ENCODE measurements around the gene UBLCP1.
"Not testable (repeated sequence)": the region's sequence is repeated elsewhere in the genome, so short reads cannot be mapped to it uniquely, and the experiment has no call there.

Gene UBLCP1, protein sequence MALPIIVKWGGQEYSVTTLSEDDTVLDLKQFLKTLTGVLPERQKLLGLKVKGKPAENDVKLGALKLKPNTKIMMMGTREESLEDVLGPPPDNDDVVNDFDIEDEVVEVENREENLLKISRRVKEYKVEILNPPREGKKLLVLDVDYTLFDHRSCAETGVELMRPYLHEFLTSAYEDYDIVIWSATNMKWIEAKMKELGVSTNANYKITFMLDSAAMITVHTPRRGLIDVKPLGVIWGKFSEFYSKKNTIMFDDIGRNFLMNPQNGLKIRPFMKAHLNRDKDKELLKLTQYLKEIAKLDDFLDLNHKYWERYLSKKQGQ
- long read RNA-seq, donor 1, transcript UBLCP1-201 (11 exons, 2,392 nt), result major isoform, 15 of 40 reads
- long read RNA-seq, donor 1, partial matches to known transcripts, result 25 of 40 reads
- long read RNA-seq, donor 1, other reads (novel, unspliced or antisense), result 0 of 40 reads
- long read RNA-seq, donor 2, partial matches to known transcripts, result 6 of 9 reads
- long read RNA-seq, donor 2, other reads (novel, unspliced or antisense), result 0 of 9 reads
- long read RNA-seq, donor 3, transcript UBLCP1-201 (11 exons, 2,392 nt), result major isoform, 5 of 19 reads
- long read RNA-seq, donor 3, partial matches to known transcripts, result 14 of 19 reads
- long read RNA-seq, donor 3, other reads (novel, unspliced or antisense), result 0 of 19 reads
- long read RNA-seq, donor 4, transcript UBLCP1-201 (11 exons, 2,392 nt), result major isoform, 9 of 25 reads
- long read RNA-seq, donor 4, partial matches to known transcripts, result 16 of 25 reads
- long read RNA-seq, donor 4, other reads (novel, unspliced or antisense), result 0 of 25 reads
- long read RNA-seq, donor 5, transcript UBLCP1-201 (11 exons, 2,392 nt), result major isoform, 14 of 28 reads
- long read RNA-seq, donor 5, partial matches to known transcripts, result 14 of 28 reads
- long read RNA-seq, donor 5, other reads (novel, unspliced or antisense), result 0 of 28 reads
- long read RNA-seq, donor 6, transcript UBLCP1-201 (11 exons, 2,392 nt), result major isoform, 12 of 32 reads
- long read RNA-seq, donor 6, partial matches to known transcripts, result 20 of 32 reads
- long read RNA-seq, donor 6, other reads (novel, unspliced or antisense), result 0 of 32 reads
- long read RNA-seq, donor 7, transcript UBLCP1-201 (11 exons, 2,392 nt), result major isoform, 18 of 62 reads
- long read RNA-seq, donor 7, partial matches to known transcripts, result 44 of 62 reads
- long read RNA-seq, donor 7, other reads (novel, unspliced or antisense), result 0 of 62 reads
- long read RNA-seq, donor 8, transcript UBLCP1-201 (11 exons, 2,392 nt), result major isoform, 9 of 32 reads
- long read RNA-seq, donor 8, partial matches to known transcripts, result 23 of 32 reads
- long read RNA-seq, donor 8, other reads (novel, unspliced or antisense), result 0 of 32 reads

GRCh38 chr5:159262859-159263568 lies at the start of gene UBLCP1:
Gene UBLCP1 (plus strand): TSS chr5:159263290. CDS start chr5:159268916, 5,626 bp downstream.
- peak; percentile 95 for DNase-seq

- DNase-seq, result no peak
These were observed 48.4 kb upstream of the UBLCP1 start for GRCh38 chr5:159214486-159215271.

GRCh38 chr5:159215886-159216285 lies 47.2 kb upstream of the UBLCP1 start:
- DNase-seq, result no peak

- DNase-seq, result no peak
These were observed 46.6 kb upstream of the UBLCP1 start for GRCh38 chr5:159216454-159216853.

DNA sequence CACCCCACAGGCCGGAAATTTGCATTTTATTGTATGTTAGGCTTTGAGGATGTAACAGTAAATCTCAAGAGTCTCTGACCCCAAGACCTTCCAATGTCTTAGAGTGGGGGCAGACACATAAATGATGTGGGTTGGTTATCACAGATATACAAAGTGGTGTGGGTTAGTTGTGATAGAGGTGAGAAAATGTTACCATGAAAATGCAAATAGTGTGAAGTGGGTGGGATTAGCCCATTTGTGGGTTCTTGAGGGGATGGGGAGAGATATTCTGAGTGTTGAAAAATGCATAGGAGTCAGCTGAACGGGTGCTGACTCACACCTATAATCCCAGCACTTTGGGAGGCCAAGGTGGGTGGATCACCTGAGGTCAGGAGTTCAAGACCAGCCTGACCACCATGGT lies 45.9 kb upstream of the UBLCP1 start:
- no peak for DNase-seq

DNA sequence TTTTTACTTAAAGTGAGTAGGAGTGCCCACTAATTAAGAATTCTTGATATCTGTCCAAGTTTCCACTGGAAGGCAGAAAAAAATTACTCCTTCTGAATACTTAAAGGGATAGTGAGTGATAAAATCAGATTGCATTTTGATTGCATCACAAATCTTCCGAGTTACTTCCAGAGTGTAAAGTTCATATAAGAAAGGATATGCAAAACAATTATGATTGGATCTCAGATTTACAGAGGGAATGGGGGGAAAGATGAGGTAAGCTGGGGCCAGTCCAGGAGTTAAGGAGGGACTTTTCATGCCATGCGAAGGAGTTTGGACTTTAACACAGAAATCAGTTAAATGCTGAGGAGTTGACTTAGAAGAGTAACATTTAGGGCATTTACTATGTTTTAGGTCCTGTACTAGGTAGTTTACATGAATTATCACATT lies 44.5 kb upstream of the UBLCP1 start:
- no peak for DNase-seq

GRCh38 chr5:159220206-159220605 lies 42.9 kb upstream of the UBLCP1 start:
- no peak for DNase-seq

GRCh38 chr5:159223469-159223868 lies 39.6 kb upstream of the UBLCP1 start:
- no peak for DNase-seq

- no peak for DNase-seq
These were observed 38.6 kb upstream of the UBLCP1 start for GRCh38 chr5:159224471-159224870.

GRCh38 chr5:159226451-159226850 lies 36.6 kb upstream of the UBLCP1 start:
- no peak for DNase-seq

GRCh38 chr5:159227452-159227851 lies 35.6 kb upstream of the UBLCP1 start:
- no peak for DNase-seq

- not testable (repeated sequence) for DNase-seq
These were observed 35.0 kb upstream of the UBLCP1 start for GRCh38 chr5:159228097-159228496.

- DNase-seq, result no peak
These were observed 32.4 kb upstream of the UBLCP1 start for GRCh38 chr5:159230657-159231056.

DNA sequence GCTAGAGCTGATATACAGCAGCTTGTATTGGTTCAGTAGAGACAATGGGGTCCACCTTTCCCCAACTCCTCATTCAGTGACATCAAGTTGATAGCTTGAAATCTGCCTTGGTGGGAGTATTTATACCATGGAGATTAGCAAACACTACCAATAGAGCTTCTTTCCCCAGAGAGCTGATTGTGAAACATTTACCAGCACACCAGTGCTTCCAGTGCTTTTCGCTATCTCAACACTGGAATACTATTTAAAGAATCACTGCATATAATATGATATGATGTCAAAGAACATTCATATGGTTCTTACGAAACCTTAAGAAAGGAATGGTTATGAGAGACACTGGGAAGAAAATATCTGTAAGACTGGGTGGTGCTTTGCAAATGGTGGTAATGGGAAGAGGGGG lies 31.9 kb upstream of the UBLCP1 start:
- DNase-seq, result no peak

GRCh38 chr5:159235871-159236520 lies 27.1 kb upstream of the UBLCP1 start:
- DNase-seq, result not testable (repeated sequence)

DNA sequence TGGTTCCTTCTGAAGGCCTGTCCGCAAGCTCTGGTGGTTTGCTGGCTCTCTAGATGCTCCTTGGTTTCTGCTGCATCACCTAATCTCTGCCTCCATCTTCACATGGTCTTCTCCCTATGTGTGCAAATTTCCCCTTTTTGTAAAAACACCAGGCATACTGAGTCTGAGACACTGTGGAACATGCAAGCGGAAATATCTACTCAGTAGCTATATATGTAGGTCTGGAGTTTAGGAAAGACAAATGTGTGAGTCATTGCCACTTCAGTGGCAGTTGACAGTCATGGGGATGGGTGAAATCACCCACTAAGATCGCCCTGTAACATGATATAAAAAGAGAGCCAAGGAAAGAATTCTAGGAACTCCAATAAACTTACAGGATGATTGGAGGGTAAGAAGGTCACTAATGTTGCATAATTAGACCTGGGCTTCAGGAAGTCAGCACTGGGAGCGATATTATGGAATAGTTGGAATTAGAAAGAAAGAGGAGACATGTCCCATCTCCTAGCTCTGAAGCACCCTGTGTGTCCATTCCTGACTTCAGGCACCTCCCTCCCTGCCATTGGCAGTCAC lies 22.7 kb upstream of the UBLCP1 start:
- DNase-seq, result no peak

- no peak for DNase-seq
These were observed 21.0 kb upstream of the UBLCP1 start for GRCh38 chr5:159241946-159242552.

- no peak for DNase-seq
These were observed 20.4 kb upstream of the UBLCP1 start for GRCh38 chr5:159242656-159243055.

GRCh38 chr5:159243385-159243784 lies 19.7 kb upstream of the UBLCP1 start:
- DNase-seq, result no peak
